ENCODE measurements around the gene REV3L. TPM values are rescaled to one million over a fixed set of nuclear protein-coding genes. Genes with fewer than 3 reads are reported as not detected.

The REV3L gene
- total RNA-seq, 1 donor from 2014 or later, result 14.2 TPM

GRCh38 chr6:111254004-111254778 lies 228.8 kb downstream of the REV3L start:
- no peak for TF ChIP-seq CTCF (conservative IDR thresholded peaks at IDR 0.05; ENCODE audit: low read depth, low read length)
- no peak for DNase-seq (ENCODE audit: low read depth)
- H3K4me3 ChIP-seq (ENCODE audit: low read depth, low read length), result no peak overlapping the region

- TF ChIP-seq CTCF (conservative IDR thresholded peaks at IDR 0.05; ENCODE audit: low read depth, low read length), result no peak
- no peak overlapping the region for H3K4me3 ChIP-seq (ENCODE audit: low read depth, low read length)
- DNase-seq (ENCODE audit: low read depth), result no peak
These were observed 230.3 kb downstream of the REV3L start for GRCh38 chr6:111252726-111253125.

GRCh38 chr6:111250791-111251354 lies 232.1 kb downstream of the REV3L start:
- DNase-seq (ENCODE audit: low read depth), result no peak
- no peak overlapping the region for H3K4me3 ChIP-seq (ENCODE audit: low read depth, low read length)
- no peak for TF ChIP-seq CTCF (conservative IDR thresholded peaks at IDR 0.05; ENCODE audit: low read depth, low read length)

Other genes starting within 250 kb of the REV3L start
- gene TRAF3IP2, start 122.7 kb upstream of the REV3L start, total RNA-seq, result 31.3 and 37.8 TPM in 2 replicates